ENCODE results near the gene IRAK1.
"Not testable (repeated sequence)": the region's sequence is repeated elsewhere in the genome, so short reads cannot be mapped to it uniquely, and the experiment has no call there.

The IRAK1 gene

DNA sequence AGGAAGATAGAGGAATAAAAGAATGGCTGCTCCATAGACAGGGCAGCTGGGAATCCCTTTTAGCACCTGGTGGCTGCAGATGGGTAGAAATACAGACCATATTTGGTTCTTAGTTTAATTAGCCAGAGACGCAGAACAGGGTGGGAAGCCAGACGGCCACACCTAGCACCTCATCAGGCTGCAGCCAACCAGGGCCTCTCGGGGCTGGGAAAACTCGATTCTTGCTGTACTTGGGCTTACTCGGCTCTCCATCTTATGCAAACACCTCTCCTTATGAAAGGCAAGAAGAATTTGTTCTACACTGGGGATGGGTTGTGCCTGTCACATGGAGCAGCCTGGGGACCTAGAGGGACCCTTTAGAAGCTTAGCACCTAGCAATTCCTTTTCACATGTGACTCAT lies 19.7 kb downstream of the IRAK1 start:
- Histone ChIP-seq H3K4me3 (IDR thresholded peaks at IDR 0.05; ENCODE audit: insufficient read depth, low read depth, low read length) (no peak overlapping the region), H4K20me1 (ENCODE audit: insufficient read depth) (no peaks in the 10 kb centered on the region), H3K27ac (no peak overlapping the region), H3K4me1 (ENCODE audit: low read depth, poor library complexity, severe bottlenecking) (peaks cover 34% of the 10 kb centered on the region), H2AFZ (ENCODE audit: low read depth) (no peak overlapping the region), H3K4me2 (no peak overlapping the region), H3K79me2 (ENCODE audit: insufficient read depth, low read depth) (no peaks in the 10 kb centered on the region), H3K27me3 (ENCODE audit: insufficient read depth, low read depth) (no peaks in the 10 kb centered on the region), H3K9ac (no peak overlapping the region), H3K36me3 (ENCODE audit: insufficient read depth) (no peaks in the 10 kb centered on the region)
- TF ChIP-seq, protein P1, sequence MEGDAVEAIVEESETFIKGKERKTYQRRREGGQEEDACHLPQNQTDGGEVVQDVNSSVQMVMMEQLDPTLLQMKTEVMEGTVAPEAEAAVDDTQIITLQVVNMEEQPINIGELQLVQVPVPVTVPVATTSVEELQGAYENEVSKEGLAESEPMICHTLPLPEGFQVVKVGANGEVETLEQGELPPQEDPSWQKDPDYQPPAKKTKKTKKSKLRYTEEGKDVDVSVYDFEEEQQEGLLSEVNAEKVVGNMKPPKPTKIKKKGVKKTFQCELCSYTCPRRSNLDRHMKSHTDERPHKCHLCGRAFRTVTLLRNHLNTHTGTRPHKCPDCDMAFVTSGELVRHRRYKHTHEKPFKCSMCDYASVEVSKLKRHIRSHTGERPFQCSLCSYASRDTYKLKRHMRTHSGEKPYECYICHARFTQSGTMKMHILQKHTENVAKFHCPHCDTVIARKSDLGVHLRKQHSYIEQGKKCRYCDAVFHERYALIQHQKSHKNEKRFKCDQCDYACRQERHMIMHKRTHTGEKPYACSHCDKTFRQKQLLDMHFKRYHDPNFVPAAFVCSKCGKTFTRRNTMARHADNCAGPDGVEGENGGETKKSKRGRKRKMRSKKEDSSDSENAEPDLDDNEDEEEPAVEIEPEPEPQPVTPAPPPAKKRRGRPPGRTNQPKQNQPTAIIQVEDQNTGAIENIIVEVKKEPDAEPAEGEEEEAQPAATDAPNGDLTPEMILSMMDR (conservative IDR thresholded peaks at IDR 0.05; ENCODE audit: low read depth, low read length) = no peak

DNA sequence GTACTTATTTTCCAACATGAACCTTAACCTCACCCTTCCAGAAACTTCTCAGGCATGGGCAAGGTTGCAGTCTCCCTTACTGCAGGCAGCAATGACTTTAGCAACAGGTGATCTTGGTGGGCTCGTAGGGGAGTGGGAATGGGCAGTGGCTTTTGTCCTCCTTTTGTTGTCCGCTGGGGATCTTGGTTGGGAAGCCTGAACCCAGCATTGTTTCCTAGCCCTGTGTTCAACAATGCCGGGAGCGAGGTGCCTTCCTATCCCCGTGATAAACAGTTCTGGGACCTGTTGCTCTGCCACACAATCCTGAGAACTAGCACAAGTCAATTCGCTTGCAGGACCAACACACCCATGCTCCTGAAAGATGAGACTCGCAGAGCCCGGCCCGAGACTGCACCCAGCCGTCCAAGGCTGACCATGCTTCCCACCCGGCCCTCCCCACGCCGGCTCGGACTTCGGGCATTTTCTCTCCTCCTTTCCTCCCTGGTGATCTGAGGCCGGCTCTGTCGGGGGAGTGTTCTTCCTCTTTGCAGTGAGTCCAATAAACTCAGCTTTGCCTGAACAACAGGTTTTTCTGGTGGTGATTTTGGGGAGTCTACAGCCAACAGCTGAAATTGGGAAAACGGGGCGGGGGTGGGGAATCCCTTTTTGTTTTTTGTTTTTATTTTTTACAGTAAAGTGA lies 20.2 kb downstream of the IRAK1 start:
- Histone ChIP-seq H2AFZ (ENCODE audit: low read depth) (no peak overlapping the region), H3K27ac (no peak overlapping the region), H3K4me2 (no peak overlapping the region), H3K79me2 (ENCODE audit: insufficient read depth, low read depth) (no peaks in the 10 kb centered on the region), H3K4me1 (ENCODE audit: low read depth, poor library complexity, severe bottlenecking) (peaks cover 34% of the 10 kb centered on the region), H3K9ac (no peak overlapping the region), H3K36me3 (ENCODE audit: insufficient read depth) (no peaks in the 10 kb centered on the region), H3K4me3 (IDR thresholded peaks at IDR 0.05; ENCODE audit: insufficient read depth, low read depth, low read length) (no peak overlapping the region), H3K27me3 (ENCODE audit: insufficient read depth, low read depth) (no peaks in the 10 kb centered on the region), H4K20me1 (ENCODE audit: insufficient read depth) (no peaks in the 10 kb centered on the region)
- TF ChIP-seq, protein P1 (conservative IDR thresholded peaks at IDR 0.05; ENCODE audit: low read depth, low read length) = no peak

DNA sequence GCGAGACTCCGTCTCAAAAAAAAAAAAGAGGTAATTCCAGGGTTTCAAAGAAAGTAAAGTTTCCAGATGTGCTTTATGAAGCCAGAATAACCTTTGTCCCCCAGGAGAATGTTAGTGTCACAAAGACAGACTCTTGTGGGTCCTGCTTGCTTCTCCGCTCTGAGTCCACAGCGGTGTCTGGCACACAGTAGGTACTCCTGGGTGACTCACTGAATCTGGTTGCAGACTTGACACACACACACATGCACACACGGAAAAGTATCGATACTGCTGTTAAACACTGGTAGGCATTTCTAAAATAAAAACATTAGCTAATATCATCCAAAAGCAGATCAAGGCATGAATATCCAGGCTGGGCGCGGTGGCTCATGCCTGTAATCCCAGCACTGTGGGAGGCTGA lies 24.2 kb downstream of the IRAK1 start:
- no peak overlapping the region for H3K27ac ChIP-seq
- no peaks in the 10 kb centered on the region for H3K36me3 ChIP-seq (ENCODE audit: insufficient read depth)
- no peaks in the 10 kb centered on the region for H4K20me1 ChIP-seq (ENCODE audit: insufficient read depth)
- no peak overlapping the region for H2AFZ ChIP-seq (ENCODE audit: low read depth)
- no peak overlapping the region for H3K4me2 ChIP-seq
- H3K4me3 ChIP-seq (IDR thresholded peaks at IDR 0.05; ENCODE audit: insufficient read depth, low read depth, low read length) = no peak overlapping the region
- H3K4me1 ChIP-seq (ENCODE audit: low read depth, poor library complexity, severe bottlenecking) = no peaks in the 10 kb centered on the region
- no peak overlapping the region for H3K9ac ChIP-seq
- TF ChIP-seq, protein P1 (conservative IDR thresholded peaks at IDR 0.05; ENCODE audit: low read depth, low read length) = no peak
- H3K27me3 ChIP-seq (ENCODE audit: insufficient read depth, low read depth) = no peaks in the 10 kb centered on the region
- H3K79me2 ChIP-seq (ENCODE audit: insufficient read depth, low read depth) = no peaks in the 10 kb centered on the region

DNA sequence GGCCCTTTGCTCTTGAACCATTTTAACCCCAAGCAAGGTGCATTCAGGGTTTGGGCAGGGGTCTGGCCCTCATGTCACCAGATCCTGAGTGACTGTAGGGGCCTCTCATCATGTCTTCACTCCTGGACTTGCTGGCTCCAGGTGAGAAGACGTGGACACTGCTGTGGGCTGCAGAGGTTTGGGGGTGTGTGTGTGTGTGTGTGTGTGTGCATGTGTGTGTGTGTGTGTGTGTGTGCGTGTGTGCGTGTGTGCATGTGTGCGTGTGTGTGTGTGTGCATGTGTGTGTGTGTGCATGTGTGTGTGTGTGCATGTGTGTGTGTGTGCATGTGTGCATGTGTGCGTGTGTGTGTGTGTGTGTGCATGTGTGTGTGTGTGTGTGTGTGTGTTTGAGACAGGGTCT lies 25.3 kb downstream of the IRAK1 start:
- H2AFZ ChIP-seq (ENCODE audit: low read depth); H3K4me2 ChIP-seq; H3K9ac ChIP-seq; H4K20me1 ChIP-seq (ENCODE audit: insufficient read depth); H3K79me2 ChIP-seq (ENCODE audit: insufficient read depth, low read depth); H3K27ac ChIP-seq; H3K4me3 ChIP-seq (IDR thresholded peaks at IDR 0.05; ENCODE audit: insufficient read depth, low read depth, low read length); H3K27me3 ChIP-seq (ENCODE audit: insufficient read depth, low read depth); H3K4me1 ChIP-seq (ENCODE audit: low read depth, poor library complexity, severe bottlenecking); H3K36me3 ChIP-seq (ENCODE audit: insufficient read depth): not testable (repeated sequence)

DNA sequence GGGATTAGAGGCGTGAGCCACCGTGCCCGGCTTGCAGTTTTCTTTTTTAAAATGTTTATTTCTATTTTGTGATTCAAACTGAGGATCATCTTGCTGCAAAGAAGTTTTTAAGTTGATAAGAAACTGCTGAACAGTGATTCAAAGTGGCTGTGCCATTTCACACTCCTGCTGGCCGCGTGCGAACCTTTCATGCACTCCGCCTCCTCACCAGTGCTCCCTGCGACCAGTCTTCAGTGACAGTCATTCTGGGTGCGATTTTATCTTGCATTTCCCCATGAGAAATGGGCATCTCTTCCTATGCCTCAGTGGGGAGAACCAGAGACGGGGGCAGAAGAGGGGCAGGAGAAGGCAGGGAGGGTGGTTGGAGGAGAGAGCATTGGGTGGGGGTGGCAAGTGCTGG lies 25.7 kb downstream of the IRAK1 start:
- TF ChIP-seq, protein P1 (conservative IDR thresholded peaks at IDR 0.05; ENCODE audit: low read depth, low read length) = no peak
- H3K4me1 ChIP-seq (ENCODE audit: low read depth, poor library complexity, severe bottlenecking) = no peaks in the 10 kb centered on the region
- no peaks in the 10 kb centered on the region for H3K36me3 ChIP-seq (ENCODE audit: insufficient read depth)
- no peak overlapping the region for H3K27ac ChIP-seq
- no peaks in the 10 kb centered on the region for H4K20me1 ChIP-seq (ENCODE audit: insufficient read depth)
- H3K4me2 ChIP-seq = no peak overlapping the region
- H3K9ac ChIP-seq = no peak overlapping the region
- no peaks in the 10 kb centered on the region for H3K27me3 ChIP-seq (ENCODE audit: insufficient read depth, low read depth)
- H3K4me3 ChIP-seq (IDR thresholded peaks at IDR 0.05; ENCODE audit: insufficient read depth, low read depth, low read length) = no peak overlapping the region
- no peak overlapping the region for H2AFZ ChIP-seq (ENCODE audit: low read depth)
- no peaks in the 10 kb centered on the region for H3K79me2 ChIP-seq (ENCODE audit: insufficient read depth, low read depth)
